GM12878 (cell line): ENCODE data around the gene ZBTB4. TPM values are rescaled to one million over a fixed set of nuclear protein-coding genes. Genes with fewer than 3 reads are reported as not detected.
A peak's percentile ranks its signal among the peaks of the same experiment; 100 is the strongest.

ENCODE experiments used
- ATAC-seq: fragments of 200-7000 bp; cut with Tn5 transposase; 3 replicates; pipeline ENCODE4 v1.9.1; 2020; ENCODE audit warnings: mild to moderate bottlenecking, moderate library complexity
- BruUV-seq: library from RNA; stranded (reverse); fragments of 400-500 nt; replicated peaks from 2 replicates; lab custom pipeline; 2021; lab: Mats Ljungman, UMichigan
- CTCF ChIA-PET: fragments of 300-600 bp; sonication (Branson Sonifier 250); formaldehyde crosslinking; extraction: SDS; loops from one replicate; lab custom pipeline; 2021; ENCODE audit warnings: inconsistent platforms; lab: Yijun Ruan, JAX
- POLR2A ChIA-PET: fragments of 350-600 bp; formaldehyde crosslinking; extraction: SDS; loops from one replicate; lab custom pipeline; 2021; ENCODE audit warnings: inconsistent platforms; lab: Charles Lee
- RAD21 ChIA-PET: fragments of 300-600 bp; sonication (Branson Sonifier 250); formaldehyde crosslinking; loops from one replicate; lab custom pipeline; 2023; ENCODE audit warnings: antibody characterized with exemption; ENCODE audit not compliant: unreplicated experiment; lab: Charles Lee
- SMC1A ChIA-PET: fragments of 300-600 bp; sonication (Branson Sonifier 250); formaldehyde crosslinking; loops from one replicate; lab custom pipeline; 2023; ENCODE audit not compliant: unreplicated experiment, uncharacterized antibody; lab: Charles Lee
- DNase-seq: peaks from one replicate; pipeline ENCODE4 v3.0.0-alpha.2; 2011; ENCODE audit warnings: low read depth, low spot score
- FAIRE-seq: peaks from 3 replicates; lab custom pipeline; 2011; peaks lifted over from hg19 to GRCh38; lab: Jason Lieb, UNC
- H2AFZ ChIP-seq: 2 replicates; pipeline ENCODE4 v1.6.0; 2011; ENCODE audit warnings: low read depth, low read length, control low read depth; ENCODE audit not compliant: control insufficient read depth
- H3K27ac ChIP-seq: 2 replicates; pipeline ENCODE4 v1.5.1; 2011; ENCODE audit warnings: control low read depth; ENCODE audit not compliant: control insufficient read depth, insufficient read depth
- H3K27me3 ChIP-seq, 2 experiments: replicated peaks in 1 of 2; 2 replicates each; pipeline versions ENCODE4 v1.6.0 to v1.6.1; 2011; ENCODE audit warnings: low read length in 1 of 2; ENCODE audit not compliant: control insufficient read depth in 2 of 2, insufficient read depth in 2 of 2
- H3K36me3 ChIP-seq, 2 experiments: 2 replicates each; pipeline ENCODE4 v1.5.1; 2011; ENCODE audit warnings: low read length in 1 of 2; ENCODE audit not compliant: control insufficient read depth in 2 of 2, insufficient read depth in 2 of 2
- H3K4me1 ChIP-seq: 2 replicates; pipeline ENCODE4 v1.6.1; 2011; ENCODE audit warnings: mild to moderate bottlenecking, low read length, moderate library complexity, mixed read lengths; ENCODE audit not compliant: control insufficient read depth, insufficient read depth
- H3K4me2 ChIP-seq: 2 replicates; pipeline ENCODE4 v1.6.0; 2011; ENCODE audit warnings: control low read depth; ENCODE audit not compliant: control insufficient read depth, insufficient read depth
- H3K4me3 ChIP-seq: fragments of 200-600 bp; sonication (generic); 2 replicates; pipeline ENCODE4 v1.5.1; 2016
- H3K79me2 ChIP-seq: 2 replicates; pipeline ENCODE4 v1.6.0; 2011; ENCODE audit warnings: low read length; ENCODE audit not compliant: control insufficient read depth, insufficient read depth
- H3K9ac ChIP-seq: 2 replicates; pipeline ENCODE4 v1.8.0; 2011; ENCODE audit warnings: low read length, control low read depth, mixed read lengths; ENCODE audit not compliant: control insufficient read depth, insufficient read depth
- H3K9me3 ChIP-seq: replicated peaks from 3 replicates; pipeline ENCODE4 v1.5.1; 2011; ENCODE audit warnings: mild to moderate bottlenecking, low read length; ENCODE audit not compliant: control insufficient read depth, insufficient read depth
- H4K20me1 ChIP-seq: 2 replicates; pipeline ENCODE4 v1.6.0; 2011; ENCODE audit not compliant: control insufficient read depth, insufficient read depth
- CHD2 ChIP-seq: IDR thresholded peaks from 2 replicates; pipeline ENCODE4 v1.6.1; 2011; ENCODE audit warnings: low read depth, low read length, improper control_type of control experiment, borderline replicate concordance
- CREB1 ChIP-seq: IDR thresholded peaks from 2 replicates; pipeline ENCODE4 v1.6.1; 2012; ENCODE audit warnings: low read depth, mild to moderate bottlenecking, inconsistent platforms
- HDGF ChIP-seq: fragments of 450-650 bp; IDR thresholded peaks from 2 replicates; pipeline ENCODE4 v1.6.1; 2016; ENCODE audit warnings: antibody characterized with exemption
- NBN ChIP-seq: fragments of 450-650 bp; IDR thresholded peaks from 2 replicates; pipeline ENCODE4 v1.6.1; 2016
- POLR2A ChIP-seq: IDR thresholded peaks from 2 replicates; pipeline ENCODE4 v1.6.1; 2011; ENCODE audit warnings: low read depth, mild to moderate bottlenecking, low read length
- SP1 ChIP-seq: IDR thresholded peaks from one replicate; pipeline ENCODE4 v1.6.1; 2011; ENCODE audit warnings: low read depth, low read length
- TCF12 ChIP-seq: IDR thresholded peaks from 2 replicates; pipeline ENCODE4 v1.6.1; 2011; ENCODE audit warnings: low read depth, mild to moderate bottlenecking, low read length
- USF1 ChIP-seq: IDR thresholded peaks from 2 replicates; pipeline ENCODE4 v1.6.1; 2011; ENCODE audit warnings: borderline replicate concordance, low read depth, mild to moderate bottlenecking, moderate library complexity, mixed read lengths, low read length; ENCODE audit not compliant: insufficient read depth; ENCODE audit errors: extremely low read length
- ZBED1 ChIP-seq: IDR thresholded peaks from 2 replicates; pipeline ENCODE4 v1.6.1; 2016; ENCODE audit warnings: borderline replicate concordance
- WGBS: methylation state at CpG from one replicate; pipeline ENCODE4 v1.1.6; 2016; ENCODE audit warnings: low lambda C conversion rate; ENCODE audit not compliant: insufficient replicate concordance, insufficient coverage; ENCODE audit errors: missing lambda C conversion rate; 5-methylcytosine and 5-hydroxymethylcytosine counted together
- in situ Hi-C: fragments of 300-500 bp; cut with MboI; formaldehyde crosslinking; loops from 9 replicates; pipeline ENCODE4 v1.14.3; 2018; ENCODE audit warnings: mixed read lengths
- intact Hi-C: fragments of 100-400 bp; cut with micrococcal nuclease; formaldehyde crosslinking; loops from one replicate; pipeline ENCODE4 v1.14.2; 2022; ENCODE audit not compliant: unreplicated experiment
- polyA plus RNA-seq, 11 experiments: library from polyadenylated mRNA; depleted of rRNA in 4 of 11; unstranded in 6 of 11; stranded (reverse) in 5 of 11; fragments of >200 nt; fragmentation: Nextera tagmentation in 4 of 11; fragmentation: Illumina TruSeq in 1 of 11; extraction: Ambion mirVana in 4 of 11; extraction: Trizol in 1 of 11; gene quantifications; 1 replicate in 1 of 11; 2 replicates in 10 of 11; pipeline versions ENCODE4 v1.2.1 to v1.2.3, GENCODE V29; 2011 to 2016; ENCODE audit warnings: inconsistent platforms in 2 of 11, missing spikeins in 2 of 11, low read depth in 1 of 11
- total RNA-seq, 4 experiments: library from RNA; depleted of rRNA in 3 of 4; stranded (reverse); fragments of >200 nt in 3 of 4; fragmentation: Illumina TruSeq in 1 of 4; extraction: Trizol in 1 of 4; gene quantifications; 2 replicates each; pipeline versions ENCODE4 v1.2.1 to v1.2.3, GENCODE V29; 2013 to 2021

The ZBTB4 gene
- total and polyA plus RNA-seq, 10 of the 15 experiments (the other 5 are each of a cell fraction or from before 2014, with no cell fraction given): 2.0 to 14.9 (median 6.9) TPM

GRCh38 chr17:7478276-7479212, 887 bp downstream of the ZBTB4 start:
- FAIRE-seq: no peak
- intact Hi-C loops: no loop called here
- H3K36me3 ChIP-seq: no peaks in the 10 kb centered on the region
- in situ Hi-C loops: no loop called here
- peaks cover 32% of the 10 kb centered on the region for H3K79me2 ChIP-seq
- H4K20me1 ChIP-seq: peaks cover 2% of the 10 kb centered on the region; the same call in 1 of the 2 replicates
- H3K4me2 ChIP-seq: peak overlapping the region; percentile 87
- peaks cover 11% of the 10 kb centered on the region for H3K4me1 ChIP-seq
- H3K27ac ChIP-seq: peak overlapping the region; percentile 64
- SMC1A ChIA-PET: interaction anchor here (1.3 to 2.6 kb wide), 2 partner anchors 24 to 37 kb away, joined by 3 to 8 read pairs; no protein-coding TSS in a partner anchor
- CTCF ChIA-PET: interaction anchor here (1.1 to 6.2 kb wide), 3 partner anchors 42 to 123 kb away, joined by 3 to 17 read pairs (median 7); partner anchors contain the start of gene SENP3
- no peak for DNase-seq
- H3K4me3 ChIP-seq: peak overlapping the region; percentile 89
- RAD21 ChIA-PET: interaction anchor here (1.5 to 2.2 kb wide), 3 partner anchors 42 to 123 kb away, joined by 4 to 19 read pairs (median 5); partner anchors contain the start of gene TMEM102
- no peaks in the 10 kb centered on the region for H3K9me3 ChIP-seq
- H3K27me3 ChIP-seq: no peaks in the 10 kb centered on the region
- peak overlapping the region; percentile 65 for H2AFZ ChIP-seq
- H3K9ac ChIP-seq: peak overlapping the region; percentile 79
- no TSS peak for BruUV-seq
- POLR2A ChIA-PET: interaction anchor here (0.6 to 3.2 kb wide), 7 partner anchors 8 to 124 kb away, joined by 3 to 18 read pairs (median 3); partner anchors contain the start of genes TMEM102, TMEM256 and TMEM95
- peak; percentile 46 for ATAC-seq
- TF ChIP-seq POLR2A (peak; percentile 52), SP1 (peak; percentile 12), TCF12 (0 out of 2 replicates have a peak, but pooled peaks have one; percentile 19), CREB1 (peak; percentile 38; the same call in 1 of the 2 replicates), HDGF (no peak), ZBED1 (no peak), CHD2 (peak; percentile 77; the same call in 1 of the 2 replicates), USF1 (no peak), NBN (0 out of 2 replicates have a peak, but pooled peaks have one; percentile 15)
- WGBS: 43% methylated on average over 35 of the region's 40 CpGs
